Hematopoietic multipotent progenitor cell treated with erythropoietin and hydrocortisone succinate and interleukin-3 and kit ligand, for 4 days (in vitro differentiated cells): ENCODE results near the gene WDR33.
A peak's percentile ranks its signal among the peaks of the same experiment; 100 is the strongest.

ENCODE experiments used
- DNase-seq: peaks from one replicate; pipeline ENCODE4 v3.0.0-alpha.2; 2015

WDR33 gene

GRCh38 chr2:127715778-127716449, 95.1 kb downstream of the WDR33 start:
- DNase-seq, result no peak

GRCh38 chr2:127713562-127713961, 97.4 kb downstream of the WDR33 start:
- no peak for DNase-seq

GRCh38 chr2:127712999-127713398, 98.0 kb downstream of the WDR33 start:
- DNase-seq, result no peak

GRCh38 chr2:127709336-127709735, 101.6 kb downstream of the WDR33 start:
- DNase-seq, result no peak

- no peak for DNase-seq
Measured at GRCh38 chr2:127707890-127708648, 102.9 kb downstream of the WDR33 start.

- DNase-seq, result no peak
Measured at GRCh38 chr2:127706215-127706990, 104.6 kb downstream of the WDR33 start.

GRCh38 chr2:127705391-127706065, 105.4 kb downstream of the WDR33 start:
- no peak for DNase-seq

GRCh38 chr2:127704641-127705390, 106.2 kb downstream of the WDR33 start:
- no peak for DNase-seq

- DNase-seq, result no peak
Measured at GRCh38 chr2:127703282-127703681, 107.7 kb downstream of the WDR33 start.

- DNase-seq, result no peak
Measured at GRCh38 chr2:127702395-127703009, 108.5 kb downstream of the WDR33 start.

GRCh38 chr2:127701651-127702394, 109.1 kb downstream of the WDR33 start:
- DNase-seq, result peak; percentile 94

- peak; percentile 97 for DNase-seq
Measured at GRCh38 chr2:127701193-127701650, 109.7 kb downstream of the WDR33 start, which contains the start of gene SFT2D3. Gene SFT2D3 (plus strand): TSS chr2:127701497. CDS start chr2:127701529, 32 bp downstream.

- peak; percentile 52 for DNase-seq
Measured at GRCh38 chr2:127700527-127701192, 110.3 kb downstream of the WDR33 start.

GRCh38 chr2:127698553-127699355, 112.2 kb downstream of the WDR33 start:
- no peak for DNase-seq

- no peak for DNase-seq
Measured at GRCh38 chr2:127697482-127698180, 113.3 kb downstream of the WDR33 start.

- DNase-seq, result peak; percentile 77
Measured at GRCh38 chr2:127695491-127696472, 115.2 kb downstream of the WDR33 start.

GRCh38 chr2:127694986-127695385, 116.0 kb downstream of the WDR33 start:
- DNase-seq, result no peak
